ENCODE results near the gene MYOZ3. TPM values are rescaled to one million over a fixed set of nuclear protein-coding genes. Genes with fewer than 3 reads are reported as not detected.

The MYOZ3 gene
- total and polyA plus RNA-seq, 2 of the 8 experiments (the other 6 are each of a cell fraction or from before 2014, with no cell fraction given) = 9.6 to 19.1 TPM

GRCh38 chr5:150651924-150652671 lies 9.0 kb upstream of the MYOZ3 start:
- Histone ChIP-seq H3K4me2 (ENCODE audit: insufficient read depth in 1 of 2, low read depth in 2 of 2, low read length in 2 of 2) (no peak overlapping the region), H3K36me3 (ENCODE audit: control insufficient read depth in 2 of 4, insufficient read depth in 4 of 4, low read length in 3 of 4) (no peaks in the 10 kb centered on the region), H2AFZ (ENCODE audit: low read length) (no peak overlapping the region), H3K18ac (ENCODE audit: extremely low read depth, low read length) (no peak overlapping the region; the same call in 1 of the 2 replicates), H3K79me1 (ENCODE audit: low read depth, low read length) (no peaks in the 10 kb centered on the region), H3K9ac (replicated peaks in 1 of 4; ENCODE audit: extremely low read depth in 1 of 4, low read depth in 3 of 4, low read length in 3 of 4) (no peak overlapping the region), H2BK12ac (ENCODE audit: low read depth, low read length) (peak overlapping the region; percentile 87; the same call in 1 of the 2 replicates), H3K4me1 (replicated peaks in 1 of 4; ENCODE audit: control insufficient read depth in 3 of 4, insufficient read depth in 4 of 4, low read length in 3 of 4) (peaks cover 0 to 3% (median 2%) of the 10 kb centered on the region in 4 experiments; a peak in 4 of 7 replicates), H3K23ac (ENCODE audit: insufficient read length) (no peak overlapping the region), H4K8ac (ENCODE audit: extremely low read depth, insufficient read depth, low read length) (no peak overlapping the region), H2BK120ac (replicated peaks; ENCODE audit: low read depth, low read length) (no peak overlapping the region), H2AK5ac (ENCODE audit: low read depth, low read length) (peak overlapping the region; percentile 96; the same call in 1 of the 2 replicates), H4K5ac (ENCODE audit: insufficient read length, low read depth, low read length) (no peak overlapping the region), H2BK15ac (ENCODE audit: low read length) (peak overlapping the region; percentile 31), H3K23me2 (ENCODE audit: low read depth, low read length) (peaks cover 2% of the 10 kb centered on the region; the same call in 1 of the 2 replicates), H3K4ac (replicated peaks; ENCODE audit: insufficient read length, low read depth, low read length) (no peak overlapping the region), H4K91ac (replicated peaks; ENCODE audit: insufficient read length, low read length) (no peak overlapping the region), H3K27ac (ENCODE audit: low read depth, low read length) (no peak overlapping the region), H2BK20ac (ENCODE audit: low read length) (peak overlapping the region; percentile 72; the same call in 1 of the 2 replicates), H3K14ac (ENCODE audit: insufficient read length) (no peak overlapping the region), H3K9me3 (ENCODE audit: insufficient read depth in 2 of 2, low read depth in 1 of 2, low read length in 1 of 2) (no peaks in the 10 kb centered on the region), H3K79me2 (ENCODE audit: control insufficient read depth in 1 of 2, insufficient read depth in 2 of 2, low read length in 2 of 2) (no peaks in the 10 kb centered on the region), H3K56ac (replicated peaks; ENCODE audit: insufficient read length, low read depth, low read length) (no peak overlapping the region), H4K20me1 (replicated peaks in 1 of 2; ENCODE audit: control insufficient read depth in 1 of 2, insufficient read depth in 2 of 2, low read length in 2 of 2) (no peaks in the 10 kb centered on the region), H2BK5ac (ENCODE audit: low read depth, low read length) (no peak overlapping the region; the same call in 1 of the 2 replicates), H3K27me3 (replicated peaks in 1 of 4; ENCODE audit: control insufficient read depth in 3 of 4, extremely low read depth in 1 of 4, insufficient read depth in 3 of 4, low read length in 3 of 4) (no peaks in the 10 kb centered on the region; a peak in 1 of 7 replicates), H3K4me3 (ENCODE audit: extremely low read depth in 1 of 4, insufficient read depth in 2 of 4, low read depth in 3 of 4, low read length in 4 of 4) (no peak overlapping the region)
- no peak for DNase-seq (ENCODE audit: low read depth in 1 of 2, low spot score in 2 of 2)
- ChIA-PET CTCF (ENCODE audit: partially characterized antibody) (interaction anchor here (0.7 to 20.1 kb wide), 22 partner anchors 4 to 202 kb away, joined by 3 to 303 read pairs (median 6); partner anchors contain the start of genes MYOZ3, RPS14 and SYNPO), POLR2A (ENCODE audit: partially characterized antibody) (interaction anchor here (0.6 to 1.4 kb wide), 7 partner anchors 10 to 954 kb away, joined by 3 to 7 read pairs (median 3); partner anchors contain the start of gene MYOZ3)
- WGBS, 2 experiments (ENCODE audit: extremely low coverage in 1 of 2, insufficient coverage in 1 of 2, insufficient read length in 1 of 2, insufficient replicate concordance in 2 of 2, low coverage in 1 of 2, low lambda C conversion rate in 2 of 2, missing lambda C conversion rate in 1 of 2) = 83% methylated on average over 13 of the region's 13 CpGs; no CpG with 5 or more reads in 1 of the 2 experiments
- FAIRE-seq = no peak
- TF ChIP-seq SIX5 (IDR thresholded peaks at IDR 0.05; ENCODE audit: low read depth, low read length) = no peak
- TF ChIP-seq BCL11A (IDR thresholded peaks at IDR 0.05; ENCODE audit: low read depth in 2 of 2, low read length in 2 of 2) = no peak
- TF ChIP-seq RAD21 (IDR thresholded peaks at IDR 0.05 in 1 of 2, conservative IDR thresholded peaks at IDR 0.05 in 1 of 2; ENCODE audit: low read depth in 2 of 2, low read length in 2 of 2) = no peak
- no peak for TF ChIP-seq HDAC2 (IDR thresholded peaks at IDR 0.05; ENCODE audit: borderline replicate concordance in 1 of 2, low read depth in 2 of 2, low read length in 2 of 2)
- TF ChIP-seq TAF1 (IDR thresholded peaks at IDR 0.05; ENCODE audit: low read depth, low read length) = no peak
- no peak for TF ChIP-seq GABPA (IDR thresholded peaks at IDR 0.05; ENCODE audit: borderline replicate concordance, insufficient read depth, low read length)
- no peak for TF ChIP-seq BRCA1 (IDR thresholded peaks at IDR 0.05; ENCODE audit: low read depth, low read length)
- no peak for TF ChIP-seq EP300 (IDR thresholded peaks at IDR 0.05; ENCODE audit: borderline replicate concordance in 1 of 2, low read depth in 2 of 2, low read length in 2 of 2)
- no peak for TF ChIP-seq HDAC6 (IDR thresholded peaks at IDR 0.05; ENCODE audit: low read depth, low read length)
- TF ChIP-seq ASH2L (IDR thresholded peaks at IDR 0.05; ENCODE audit: low read length) = no peak
